ENCODE results near the gene DOK5. TPM values are rescaled to one million over a fixed set of nuclear protein-coding genes. Genes with fewer than 3 reads are reported as not detected.

The DOK5 gene
- total and polyA plus RNA-seq, 2 of the 4 experiments (the other 2 are of a cell fraction) = 2.8 to 3.9 TPM

DNA sequence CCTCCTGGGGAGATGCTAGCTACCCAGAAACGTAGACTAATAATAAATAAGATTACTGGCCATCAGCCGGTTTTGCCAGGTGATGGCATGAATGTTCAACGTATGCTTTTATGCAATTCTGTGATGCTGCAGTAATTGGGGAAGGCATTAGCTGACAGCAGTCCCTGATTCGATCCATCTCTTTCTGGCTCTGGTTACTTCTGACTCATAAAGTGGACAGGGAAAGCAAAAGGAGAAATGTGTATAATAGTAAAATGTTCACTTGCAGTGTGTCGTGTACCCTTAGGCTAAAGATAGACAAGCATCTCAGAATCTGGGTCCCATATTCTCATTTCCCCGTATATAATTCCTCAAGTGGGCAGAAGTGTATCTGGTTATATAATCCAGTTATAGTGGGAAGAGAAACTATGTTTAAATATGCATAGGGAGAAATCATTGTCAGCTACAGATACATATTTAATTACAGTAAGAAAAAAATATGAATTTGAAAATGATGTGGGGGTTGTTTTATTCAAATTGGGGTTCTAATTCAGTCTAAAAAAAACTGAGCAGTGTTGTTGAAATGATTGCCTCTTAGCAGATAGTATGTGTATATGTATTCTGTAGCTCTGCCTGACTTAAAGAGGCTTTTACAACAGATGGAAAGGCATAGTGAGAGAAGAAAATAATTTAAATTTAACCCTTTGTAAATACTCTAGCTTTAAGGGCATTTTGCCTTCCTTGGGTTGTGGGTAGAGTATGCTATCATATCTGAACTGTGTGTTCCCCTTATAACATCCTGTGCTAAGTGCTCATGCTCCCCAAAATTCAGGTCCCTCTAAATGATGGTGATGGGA, 40.6 kb downstream of the DOK5 start:
- H3K14ac ChIP-seq (replicated peaks; ENCODE audit: low read depth, low read length) = no peak overlapping the region
- CTCF ChIA-PET = no interaction called here
- H3K56ac ChIP-seq (ENCODE audit: extremely low read depth, insufficient read depth, low read length) = no peak overlapping the region
- H2BK5ac ChIP-seq (ENCODE audit: low read depth, low read length, poor library complexity, severe bottlenecking) = no peak overlapping the region
- H3K4me2 ChIP-seq (ENCODE audit: low read depth, low read length) = no peak overlapping the region
- H3K36me3 ChIP-seq (ENCODE audit: control insufficient read depth, insufficient read depth, low read length) = no peaks in the 10 kb centered on the region
- no peaks in the 10 kb centered on the region for H3K4me1 ChIP-seq (ENCODE audit: control insufficient read depth, insufficient read depth, low read length)
- H3K27me3 ChIP-seq (ENCODE audit: control insufficient read depth, insufficient read depth, low read length) = no peaks in the 10 kb centered on the region
- H2BK20ac ChIP-seq (ENCODE audit: low read depth, low read length) = no peak overlapping the region
- no peaks in the 10 kb centered on the region for H3K79me1 ChIP-seq (ENCODE audit: low read depth in 1 of 2, low read length in 2 of 2)
- in situ Hi-C loops (cut with MboI; ENCODE audit: low sequenced_read_pairs) (no loop called here), dilution Hi-C loops (cut with HindIII; ENCODE audit: low sequenced_read_pairs, unreplicated experiment) (no loop called here), intact Hi-C loops (cut with micrococcal nuclease) (no loop called here)
- ATAC-seq (ENCODE audit: low read depth) (no peak), DNase-seq (peak; percentile 7)
- H3K18ac ChIP-seq (ENCODE audit: low read depth, low read length) = no peak overlapping the region
- WGBS, 2 experiments (ENCODE audit: extremely low coverage in 2 of 2, insufficient read length in 1 of 2) = no CpG with 5 or more reads among the region's 6 CpGs
- H4K91ac ChIP-seq (ENCODE audit: insufficient read depth, low read depth, low read length) = no peak overlapping the region
- H4K5ac ChIP-seq (ENCODE audit: low read depth, low read length) = no peak overlapping the region
- no peak overlapping the region for H4K8ac ChIP-seq (ENCODE audit: low read depth in 2 of 2, low read length in 2 of 2)
- H3K4ac ChIP-seq (ENCODE audit: low read depth, low read length) = no peak overlapping the region
- H3K23ac ChIP-seq (ENCODE audit: low read depth, low read length) = no peak overlapping the region
- no peak overlapping the region for H2BK120ac ChIP-seq (ENCODE audit: low read depth, low read length)
- POLR2A ChIA-PET (ENCODE audit: unreplicated experiment) = no interaction called here
- H2AK5ac ChIP-seq (ENCODE audit: low read depth, low read length) = no peak overlapping the region
- no peak overlapping the region for H3K9ac ChIP-seq (ENCODE audit: low read depth, low read length)
- H2BK15ac ChIP-seq (ENCODE audit: low read depth, low read length) = no peak overlapping the region
- H4K20me1 ChIP-seq (ENCODE audit: insufficient read depth, low read length) = no peaks in the 10 kb centered on the region
- TF ChIP-seq RAD21 (IDR thresholded peaks at IDR 0.05; ENCODE audit: low read length) = no peak
- TF ChIP-seq RFX5 (IDR thresholded peaks at IDR 0.05; ENCODE audit: low read depth, low read length) = no peak
- TF ChIP-seq, protein P1, sequence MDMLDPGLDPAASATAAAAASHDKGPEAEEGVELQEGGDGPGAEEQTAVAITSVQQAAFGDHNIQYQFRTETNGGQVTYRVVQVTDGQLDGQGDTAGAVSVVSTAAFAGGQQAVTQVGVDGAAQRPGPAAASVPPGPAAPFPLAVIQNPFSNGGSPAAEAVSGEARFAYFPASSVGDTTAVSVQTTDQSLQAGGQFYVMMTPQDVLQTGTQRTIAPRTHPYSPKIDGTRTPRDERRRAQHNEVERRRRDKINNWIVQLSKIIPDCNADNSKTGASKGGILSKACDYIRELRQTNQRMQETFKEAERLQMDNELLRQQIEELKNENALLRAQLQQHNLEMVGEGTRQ (IDR thresholded peaks at IDR 0.05; ENCODE audit: low read depth, low read length) = no peak
- no peak for TF ChIP-seq CHD1 (IDR thresholded peaks at IDR 0.05; ENCODE audit: low read depth, low read length)
- H3K27ac ChIP-seq (ENCODE audit: insufficient read depth, low read length) = no peak overlapping the region
- H3K9me1 ChIP-seq (ENCODE audit: insufficient read depth, low read length) = no peaks in the 10 kb centered on the region
- no peak overlapping the region for H2AFZ ChIP-seq (replicated peaks; ENCODE audit: low read length, poor library complexity)
- H2AK9ac ChIP-seq (replicated peaks; ENCODE audit: low read depth, low read length, poor library complexity) = no peak overlapping the region
- no TSS peak for BruUV-seq (replicated peaks)
- no peak overlapping the region for H3K4me3 ChIP-seq (ENCODE audit: insufficient read depth, low read depth, low read length)
- no peaks in the 10 kb centered on the region for H3K9me3 ChIP-seq (ENCODE audit: control insufficient read depth, insufficient read depth, low read length)
